CD1c-positive myeloid dendritic cell (primary cell): ENCODE measurements around the gene NUBP1.
"Not testable (repeated sequence)": the region's sequence is repeated elsewhere in the genome, so short reads cannot be mapped to it uniquely, and the experiment has no call there.

Experiments
- DNase-seq: peaks from one replicate; pipeline ENCODE4 v3.0.0-alpha.2; 2016; ENCODE audit errors: extremely low spot score

The NUBP1 gene

GRCh38 chr16:10743610-10744369 is at the start of gene NUBP1:
TSS of gene NUBP1 (plus strand) at chr16:10743842. CDS start at chr16:10743864, 22 bp downstream.
- peak; percentile 99 for DNase-seq

- no peak for DNase-seq
Observed at GRCh38 chr16:10693889-10694288, 49.8 kb upstream of the NUBP1 start.

GRCh38 chr16:10694306-10694705 is 49.3 kb upstream of the NUBP1 start:
- no peak for DNase-seq

DNA sequence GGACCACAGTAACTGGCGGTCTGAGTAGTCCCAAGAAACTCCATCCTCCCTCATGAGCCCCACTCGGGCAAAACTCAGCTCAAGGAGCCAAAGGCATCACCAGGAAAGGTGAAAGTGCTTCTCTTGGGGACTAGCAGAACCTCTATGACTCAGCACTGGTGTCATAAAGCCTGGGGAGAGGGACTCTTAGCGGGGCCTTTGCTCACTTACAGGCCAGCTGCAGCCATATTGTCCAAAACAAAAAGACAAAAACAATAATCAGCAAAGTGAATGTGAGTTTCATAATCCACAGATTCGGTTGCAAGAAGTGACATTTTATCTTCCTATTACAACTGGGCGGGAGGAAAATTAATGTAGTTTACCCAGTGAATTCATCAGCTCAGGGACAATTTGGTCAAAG is 48.8 kb upstream of the NUBP1 start, which contains the start of gene TEKT5:
Gene TEKT5 (minus strand): TSS at position 101 of the 400 bp plus-strand sequence. CDS start 57 bp downstream, at position 44.
- no peak for DNase-seq

DNA sequence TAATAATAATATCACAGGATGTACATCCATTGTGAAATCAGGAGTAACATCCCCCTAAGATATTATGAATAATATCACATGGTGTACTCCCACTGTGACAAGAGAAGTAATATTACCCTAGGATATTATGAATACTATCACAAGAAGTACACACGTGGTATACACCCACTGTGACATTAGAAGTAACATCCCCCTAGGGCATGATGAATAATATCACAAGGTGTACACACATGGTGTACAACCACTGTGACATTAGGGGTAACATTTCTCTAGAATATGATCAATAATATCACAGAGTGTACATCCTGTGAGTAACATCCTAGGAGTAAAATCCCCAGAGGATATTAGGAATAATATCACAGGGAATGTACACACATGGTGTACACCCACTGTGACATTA is 43.9 kb upstream of the NUBP1 start:
- no peak for DNase-seq

GRCh38 chr16:10708969-10709368 is 34.7 kb upstream of the NUBP1 start:
- DNase-seq, result peak; percentile 6

- DNase-seq, result no peak
Observed at GRCh38 chr16:10728003-10728887, 15.4 kb upstream of the NUBP1 start.

- no peak for DNase-seq
Observed at GRCh38 chr16:10729104-10730048, 14.3 kb upstream of the NUBP1 start.

GRCh38 chr16:10731790-10732189 is 11.9 kb upstream of the NUBP1 start:
- DNase-seq, result no peak

DNA sequence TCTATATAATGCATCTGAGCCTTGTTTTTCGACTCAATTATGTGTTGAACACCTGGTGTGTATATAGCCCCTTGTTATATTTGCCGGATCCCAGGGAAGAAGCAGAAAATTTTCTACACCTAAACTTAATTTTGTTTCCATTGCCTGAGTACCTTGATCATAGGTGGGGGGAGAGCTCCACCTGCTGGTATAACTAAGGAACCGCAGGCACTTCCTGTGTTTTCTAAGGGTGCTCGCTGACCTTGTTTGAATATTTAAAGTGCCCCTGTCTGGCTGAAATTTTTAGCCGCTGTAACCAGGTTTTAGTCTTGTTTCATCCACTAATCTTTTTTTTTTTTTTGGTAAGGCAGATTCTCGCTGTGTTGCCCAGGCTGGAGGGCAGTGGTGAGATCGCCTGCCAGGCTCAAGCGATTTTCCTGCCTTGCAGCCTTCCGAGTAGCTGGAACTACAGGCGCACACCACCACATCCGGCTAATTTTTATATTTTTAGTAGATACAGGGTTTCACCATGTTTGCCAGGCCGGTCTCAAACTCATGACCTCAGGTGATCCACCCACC is 6.5 kb upstream of the NUBP1 start:
- DNase-seq, result peak; percentile 84

DNA sequence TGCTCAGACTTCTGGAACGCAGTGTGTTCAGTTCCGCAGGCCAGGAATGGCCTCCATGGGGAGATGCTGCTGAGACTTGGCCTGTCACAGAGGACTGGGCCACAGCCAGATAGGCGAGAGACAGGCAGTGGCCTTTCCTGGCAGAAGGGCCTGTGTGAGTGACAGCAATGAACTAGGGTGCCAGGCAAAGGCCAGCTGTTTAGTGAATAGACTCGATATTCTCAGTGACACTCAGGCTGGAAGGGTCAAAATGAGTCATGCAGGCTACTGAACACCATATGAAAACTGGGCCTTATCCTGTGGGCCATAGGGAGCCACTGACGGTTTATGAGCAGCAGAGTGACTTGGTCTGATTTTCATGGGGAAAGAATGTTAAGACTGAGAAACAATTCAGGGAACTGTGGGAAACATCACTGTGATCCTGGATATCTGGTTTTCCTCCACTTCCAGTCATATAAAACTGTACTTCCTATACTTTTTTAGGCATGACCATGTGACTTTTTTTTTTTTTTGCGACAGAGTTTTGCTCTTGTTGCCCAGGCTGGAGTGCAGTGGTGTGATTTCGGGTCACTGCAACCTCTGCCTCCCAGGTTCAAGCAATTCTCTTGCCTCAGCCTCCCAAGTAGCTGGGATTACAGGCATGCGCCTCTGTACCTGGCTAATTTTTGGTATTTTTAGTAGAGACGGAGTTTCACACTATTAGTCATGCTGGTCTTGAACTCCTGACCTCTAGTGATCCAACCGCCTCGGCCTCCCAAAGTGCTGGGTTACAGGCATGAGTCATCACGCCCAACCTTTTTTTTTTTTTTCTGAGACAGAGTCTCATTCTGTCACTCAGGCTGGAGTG is 5.2 kb upstream of the NUBP1 start:
- DNase-seq, result peak; percentile 86

- no peak for DNase-seq
Observed at GRCh38 chr16:10740000-10740844, 3.4 kb upstream of the NUBP1 start.

DNA sequence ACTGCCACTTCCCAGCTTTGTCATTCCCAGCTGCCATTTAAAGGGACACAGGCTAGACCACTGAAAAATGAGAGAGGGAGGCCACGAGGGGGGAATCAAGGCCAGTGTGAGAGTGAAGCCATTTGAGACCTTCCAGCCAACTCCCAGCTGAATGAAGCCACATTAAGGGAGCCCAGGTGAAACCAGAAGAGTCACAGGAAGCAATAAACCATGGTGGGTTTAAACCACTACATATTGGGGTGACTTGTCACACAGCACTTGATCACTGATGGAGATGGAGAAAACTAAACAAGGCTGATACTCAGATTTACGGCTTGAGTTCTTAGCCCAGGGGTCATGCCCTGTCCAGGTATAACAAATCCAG is 2.8 kb upstream of the NUBP1 start:
- DNase-seq, result no peak

GRCh38 chr16:10741249-10741648 is 2.4 kb upstream of the NUBP1 start:
- not testable (repeated sequence) for DNase-seq

GRCh38 chr16:10741844-10742243 is 1.8 kb upstream of the NUBP1 start:
- no peak for DNase-seq

DNA sequence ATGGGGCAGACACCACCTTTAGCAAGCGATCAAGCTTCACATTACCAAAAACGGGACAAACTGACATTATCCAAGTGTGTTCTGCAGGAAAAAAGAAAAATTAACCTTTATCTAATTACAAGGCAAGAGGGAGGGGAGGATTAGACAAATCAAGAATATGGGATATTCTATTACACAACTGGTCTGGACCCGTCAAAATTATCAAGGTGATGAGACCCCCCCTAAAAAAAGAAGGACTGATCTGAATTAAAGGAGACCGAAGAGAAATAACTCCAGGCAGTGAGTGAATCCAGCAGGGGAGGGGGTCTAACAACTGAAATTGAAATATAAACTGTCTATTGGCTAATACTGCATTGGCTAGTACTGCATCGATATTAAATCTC is 424 bp upstream of the NUBP1 start:
- no peak for DNase-seq

DNA sequence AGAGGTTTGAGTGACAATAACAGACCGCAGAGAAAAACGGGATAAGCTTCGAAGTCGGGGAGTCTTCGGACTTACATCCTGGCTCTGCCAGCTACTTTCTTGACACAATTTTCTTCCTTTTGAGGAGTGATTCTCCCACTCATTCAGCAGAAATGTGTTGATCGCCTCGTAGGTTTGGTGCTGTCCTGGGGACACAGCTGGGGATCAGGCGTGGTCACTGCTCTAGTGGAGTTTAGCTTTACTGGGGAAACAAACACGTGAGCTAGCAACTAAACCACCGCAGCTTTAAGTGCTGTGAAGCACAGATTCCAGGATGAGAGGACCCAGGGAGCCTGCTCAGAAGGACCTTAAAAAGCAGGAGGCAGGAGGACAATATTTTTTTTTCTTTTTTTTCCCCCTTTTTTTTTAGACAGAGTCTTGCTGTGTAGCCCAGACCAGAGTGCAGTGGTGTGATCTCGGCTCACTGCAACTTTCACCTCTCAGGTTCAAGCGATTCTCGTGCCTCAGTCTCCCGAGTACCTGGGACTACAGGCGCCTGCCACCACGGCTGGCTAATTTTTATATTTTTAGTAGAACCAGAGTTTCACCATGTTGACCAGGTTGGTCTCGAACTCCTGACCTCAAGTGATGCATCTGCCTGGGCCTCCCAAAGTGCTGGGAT is 858 bp downstream of the NUBP1 start:
- DNase-seq, result no peak

DNA sequence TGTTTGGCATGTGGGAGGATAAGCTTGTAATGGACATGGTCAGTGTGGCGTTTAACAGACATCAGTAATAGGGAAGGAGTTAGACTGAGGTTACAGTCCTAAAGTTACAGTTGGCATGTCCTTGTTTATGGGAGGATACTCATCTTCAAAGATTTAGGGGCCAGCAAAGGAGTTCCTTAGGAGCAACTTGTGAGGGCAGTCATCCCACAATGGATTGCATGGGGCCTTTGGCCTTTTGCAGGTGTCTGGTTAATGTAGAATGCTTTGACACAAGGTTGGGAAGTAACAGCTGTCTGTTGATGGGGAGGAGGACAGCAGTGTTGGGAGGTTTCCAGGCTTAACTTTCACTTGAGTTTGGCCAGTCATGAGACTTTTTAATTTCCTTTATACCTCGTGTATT is 2.2 kb downstream of the NUBP1 start:
- DNase-seq, result peak; percentile 25

GRCh38 chr16:10750793-10751192 is 7.2 kb downstream of the NUBP1 start:
- DNase-seq, result no peak
